HEK293 (cell line): ENCODE results near the gene TRAPPC2L.

ENCODE experiments used
- CTCF ChIA-PET: fragments of 350-600 bp; formaldehyde crosslinking; extraction: SDS; loops from one replicate; lab custom pipeline; 2021; ENCODE audit warnings: antibody characterized with exemption; lab: Yijun Ruan, JAX
- POLR2A ChIA-PET: fragments of 300-600 bp; formaldehyde crosslinking; extraction: SDS; loops from one replicate; lab custom pipeline; 2020; ENCODE audit warnings: antibody characterized with exemption, inconsistent platforms; lab: Yijun Ruan, JAX
- H3K27ac ChIP-seq: fragments of 200-500 bp; sonication (Bioruptor generic); 2 replicates; pipeline ENCODE4 v1.5.1; 2014; ENCODE audit warnings: low read depth, low read length, control low read depth, inconsistent platforms; ENCODE audit errors: extremely low read depth
- H3K36me3 ChIP-seq, 2 experiments: fragments of 200-500 bp in 1 of 2; sonication (Bioruptor generic) in 1 of 2; 1 replicate in 1 of 2; 2 replicates in 1 of 2; pipeline ENCODE4 v1.5.1; 2014 to 2017; ENCODE audit warnings: inconsistent platforms in 2 of 2, low read length in 2 of 2; ENCODE audit not compliant: control insufficient read depth in 2 of 2, insufficient read depth in 1 of 2
- H3K4me1 ChIP-seq: fragments of 200-500 bp; sonication (Bioruptor generic); 2 replicates; pipeline ENCODE4 v1.5.1; 2014; ENCODE audit warnings: mild to moderate bottlenecking, low read length, inconsistent platforms; ENCODE audit not compliant: control insufficient read depth, insufficient read depth
- H3K4me3 ChIP-seq: 2 replicates; pipeline ENCODE4 v1.5.1; 2011; ENCODE audit warnings: low read depth, mild to moderate bottlenecking, control low read depth, low read length, moderate library complexity
- H3K9me3 ChIP-seq: fragments of 200-500 bp; sonication (Bioruptor generic); 2 replicates; pipeline ENCODE4 v1.5.1; 2014; ENCODE audit warnings: low read depth, low read length, inconsistent platforms; ENCODE audit not compliant: control insufficient read depth, insufficient read depth
- GLIS1 ChIP-seq: fragments of 450-650 bp; formaldehyde crosslinking; IDR thresholded peaks from 2 replicates; pipeline ENCODE4 v1.5.1; 2016; ENCODE audit warnings: missing biosample characterization, missing genetic modification characterization
- HOXA7 ChIP-seq: sonication (generic); formaldehyde crosslinking; IDR thresholded peaks from 2 replicates; pipeline ENCODE4 v1.8.1; 2022; ENCODE audit warnings: missing genetic modification reagents, borderline replicate concordance
- KLF16 ChIP-seq: fragments of 450-650 bp; formaldehyde crosslinking; IDR thresholded peaks from 2 replicates; pipeline ENCODE4 v1.5.1; 2017; ENCODE audit warnings: missing biosample characterization, missing genetic modification characterization
- ZBTB17 ChIP-seq: fragments of 450-650 bp; formaldehyde crosslinking; IDR thresholded peaks from 2 replicates; pipeline ENCODE4 v1.5.1; 2016; ENCODE audit warnings: missing biosample characterization, missing genetic modification characterization
- ZNF10 ChIP-seq: fragments of 450-650 bp; formaldehyde crosslinking; IDR thresholded peaks from 2 replicates; pipeline ENCODE4 v1.5.1; 2017; ENCODE audit warnings: missing biosample characterization, missing genetic modification characterization
- ZNF18 ChIP-seq: fragments of 450-650 bp; formaldehyde crosslinking; IDR thresholded peaks from 2 replicates; pipeline ENCODE4 v1.5.1; 2016; ENCODE audit warnings: missing biosample characterization, missing genetic modification characterization
- ZNF2 ChIP-seq: fragments of 450-650 bp; formaldehyde crosslinking; IDR thresholded peaks from 2 replicates; pipeline ENCODE4 v1.5.1; 2016; ENCODE audit warnings: missing biosample characterization, missing genetic modification characterization
- ZNF354C ChIP-seq: fragments of 450-650 bp; formaldehyde crosslinking; IDR thresholded peaks from 2 replicates; pipeline ENCODE4 v1.5.1; 2016; ENCODE audit warnings: missing biosample characterization, missing genetic modification characterization, low read depth, borderline replicate concordance
- ZNF521 ChIP-seq: fragments of 450-650 bp; formaldehyde crosslinking; IDR thresholded peaks from 2 replicates; pipeline ENCODE4 v1.5.1; 2017; ENCODE audit warnings: missing biosample characterization, mild to moderate bottlenecking, missing genetic modification characterization
- ZNF701 ChIP-seq: fragments of 450-650 bp; formaldehyde crosslinking; IDR thresholded peaks from 2 replicates; pipeline ENCODE4 v1.5.1; 2016; ENCODE audit warnings: missing biosample characterization, missing genetic modification characterization
- ZNF837 ChIP-seq: fragments of 450-650 bp; formaldehyde crosslinking; IDR thresholded peaks from 2 replicates; pipeline ENCODE4 v1.5.1; 2016; ENCODE audit warnings: missing biosample characterization, missing genetic modification characterization
- TF ChIP-seq, protein P1 (sequence below): fragments of 450-650 bp; formaldehyde crosslinking; IDR thresholded peaks from 2 replicates; pipeline ENCODE4 v1.5.1; 2016; ENCODE audit warnings: missing biosample characterization, missing genetic modification characterization
- TF ChIP-seq, protein P2 (sequence below): fragments of 450-650 bp; formaldehyde crosslinking; IDR thresholded peaks from 2 replicates; pipeline ENCODE4 v1.5.1; 2016; ENCODE audit warnings: missing biosample characterization, missing genetic modification characterization

Gene TRAPPC2L

DNA sequence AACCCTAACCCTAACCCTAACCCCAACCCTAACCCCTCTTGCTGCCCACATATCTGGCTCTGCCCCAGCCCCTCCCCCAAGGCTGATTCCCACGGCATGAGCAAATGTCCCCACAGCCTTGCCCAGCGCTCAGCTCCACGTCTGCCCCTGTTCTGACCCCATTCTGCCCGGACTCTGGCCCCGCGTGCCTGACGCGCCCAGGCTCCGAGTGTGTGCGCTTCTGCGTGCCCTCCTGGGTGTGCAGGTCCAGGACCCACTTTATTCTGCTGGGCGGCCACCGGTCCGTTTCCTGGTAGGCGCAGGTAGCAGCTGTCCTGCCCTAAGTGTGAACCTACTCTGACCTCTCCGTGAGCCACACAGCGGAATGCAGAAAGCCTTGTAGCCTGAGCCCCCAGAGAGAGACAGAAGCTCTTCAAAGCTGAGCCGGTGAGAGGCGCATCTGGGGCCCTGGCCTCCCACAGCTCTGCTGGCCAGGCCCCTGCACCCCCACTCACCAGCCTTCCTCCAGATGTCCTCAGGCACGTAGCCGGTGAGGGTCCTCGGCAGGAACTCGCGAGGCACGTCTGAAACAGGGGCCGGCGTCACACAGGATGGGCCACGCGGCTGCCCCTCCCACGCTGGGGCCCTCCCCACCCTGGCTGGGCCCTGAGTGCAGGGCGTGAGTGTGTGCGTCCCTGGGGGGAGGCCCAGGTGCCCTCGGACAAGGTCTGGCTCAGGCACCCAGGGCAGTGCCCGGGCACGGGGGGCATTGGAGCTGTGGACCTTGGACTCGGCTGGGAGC is 23.5 kb downstream of the TRAPPC2L start (continued):
- TF ChIP-seq ZNF354C = no peak
- TF ChIP-seq, protein P1, sequence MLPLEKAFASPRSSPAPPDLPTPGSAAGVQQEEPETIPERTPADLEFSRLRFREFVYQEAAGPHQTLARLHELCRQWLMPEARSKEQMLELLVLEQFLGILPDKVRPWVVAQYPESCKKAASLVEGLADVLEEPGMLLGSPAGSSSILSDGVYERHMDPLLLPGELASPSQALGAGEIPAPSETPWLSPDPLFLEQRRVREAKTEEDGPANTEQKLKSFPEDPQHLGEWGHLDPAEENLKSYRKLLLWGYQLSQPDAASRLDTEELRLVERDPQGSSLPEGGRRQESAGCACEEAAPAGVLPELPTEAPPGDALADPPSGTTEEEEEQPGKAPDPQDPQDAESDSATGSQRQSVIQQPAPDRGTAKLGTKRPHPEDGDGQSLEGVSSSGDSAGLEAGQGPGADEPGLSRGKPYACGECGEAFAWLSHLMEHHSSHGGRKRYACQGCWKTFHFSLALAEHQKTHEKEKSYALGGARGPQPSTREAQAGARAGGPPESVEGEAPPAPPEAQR = no peak
- no peak for TF ChIP-seq GLIS1 (tag by site-specific recombination)

GRCh38 chr16:88881007-88881615 is 24.2 kb downstream of the TRAPPC2L start:
- ChIA-PET POLR2A (no interaction called here), CTCF (interaction anchor here (0.9 kb wide), 1 partner anchor 24 kb away, joined by 4 read pairs; the partner anchor contains the start of gene TRAPPC2L)
- no peak for TF ChIP-seq HOXA7
- no peak for TF ChIP-seq ZBTB17 (tag by site-specific recombination)
- TF ChIP-seq KLF16 (tag by site-specific recombination) = no peak
- TF ChIP-seq, protein P2, sequence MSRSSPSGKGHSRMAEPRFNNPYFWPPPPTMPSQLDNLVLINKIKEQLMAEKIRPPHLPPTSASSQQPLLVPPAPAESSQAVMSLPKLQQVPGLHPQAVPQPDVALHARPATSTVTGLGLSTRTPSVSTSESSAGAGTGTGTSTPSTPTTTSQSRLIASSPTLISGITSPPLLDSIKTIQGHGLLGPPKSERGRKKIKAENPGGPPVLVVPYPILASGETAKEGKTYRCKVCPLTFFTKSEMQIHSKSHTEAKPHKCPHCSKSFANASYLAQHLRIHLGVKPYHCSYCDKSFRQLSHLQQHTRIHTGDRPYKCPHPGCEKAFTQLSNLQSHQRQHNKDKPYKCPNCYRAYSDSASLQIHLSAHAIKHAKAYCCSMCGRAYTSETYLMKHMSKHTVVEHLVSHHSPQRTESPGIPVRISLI = no peak
- TF ChIP-seq ZNF521 (tag by site-specific recombination) = no peak
- no peak for TF ChIP-seq ZNF837 (tag by site-specific recombination)
- TF ChIP-seq ZNF18 (tag by site-specific recombination) = no peak
- TF ChIP-seq, protein P1 = no peak
- Histone ChIP-seq H3K9me3 (no peaks in the 10 kb centered on the region), H3K36me3 (no peaks in the 10 kb centered on the region), H3K4me3 (no peak overlapping the region), H3K4me1 (no peaks in the 10 kb centered on the region), H3K27ac (no peak overlapping the region)

DNA sequence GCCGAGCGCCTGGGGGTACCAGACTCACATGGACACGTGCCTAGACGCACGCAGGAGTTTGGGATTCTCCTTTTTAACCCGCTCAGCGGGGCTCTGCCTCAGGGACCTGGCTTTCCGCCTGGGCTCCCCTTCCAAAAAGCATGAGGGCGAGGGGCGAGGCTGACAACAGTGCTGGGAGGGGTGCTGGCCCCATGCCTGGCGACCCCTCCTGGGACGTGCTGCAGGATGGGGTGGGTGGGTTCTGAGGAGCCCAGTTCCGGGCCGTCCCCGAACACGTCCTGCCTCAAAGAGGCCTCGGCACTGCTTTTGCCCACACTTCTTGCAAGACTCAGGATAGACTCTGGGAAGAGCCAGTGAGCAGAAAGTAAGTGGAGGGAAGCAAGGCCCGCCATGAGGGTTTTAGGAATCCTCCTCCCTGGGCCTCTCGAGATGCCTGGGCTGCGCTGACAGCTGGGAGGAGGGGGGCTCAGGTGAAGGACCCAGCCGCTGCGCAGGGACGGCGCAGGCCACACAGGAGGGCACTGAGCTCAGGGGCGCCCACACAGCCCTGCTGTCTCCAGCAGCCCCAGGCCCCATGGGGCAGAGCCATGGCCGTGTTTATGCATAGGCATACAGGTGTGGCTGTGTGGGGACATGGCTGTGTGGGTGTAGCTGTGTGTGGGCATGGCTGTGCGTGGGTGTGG is 24.9 kb downstream of the TRAPPC2L start:
- Histone ChIP-seq H3K4me3 (no peak overlapping the region), H3K4me1 (no peaks in the 10 kb centered on the region), H3K36me3 (no peaks in the 10 kb centered on the region), H3K9me3 (no peaks in the 10 kb centered on the region), H3K27ac (no peak overlapping the region)
- ChIA-PET CTCF (no interaction called here), POLR2A (no interaction called here)
- TF ChIP-seq ZNF2 (tag by site-specific recombination) (0 out of 2 replicates have a peak, but pooled peaks have one; percentile 59), ZNF10 (no peak), ZNF701 (tag by site-specific recombination) (no peak)
